Measurements from ENCODE around the gene ARMH3. TPM values are rescaled to one million over a fixed set of nuclear protein-coding genes. Genes with fewer than 3 reads are reported as not detected.
"Not testable (repeated sequence)": the region's sequence is repeated elsewhere in the genome, so short reads cannot be mapped to it uniquely, and the experiment has no call there.

Gene ARMH3
- total RNA-seq, 1 donor from 2014 or later = 6.6 TPM

- peak overlapping the region; percentile 89 for H3K4me3 ChIP-seq (ENCODE audit: low read depth, low read length)
- peak; percentile 10 for TF ChIP-seq CTCF (conservative IDR thresholded peaks at IDR 0.05; ENCODE audit: low read depth, low read length)
- DNase-seq (ENCODE audit: low read depth) = no peak
Observed at GRCh38 chr10:102065561-102066398, 9.8 kb upstream of the ARMH3 start.

GRCh38 chr10:102064868-102065560 is 9.0 kb upstream of the ARMH3 start, which contains the start of gene HPS6:
Gene HPS6 (plus strand): TSS chr10:102065349. CDS start chr10:102065475, 126 bp downstream.
- no peak for TF ChIP-seq CTCF (conservative IDR thresholded peaks at IDR 0.05; ENCODE audit: low read depth, low read length)
- no peak for DNase-seq (ENCODE audit: low read depth)
- peak within 1 kb of the TSS; percentile 89 for H3K4me3 ChIP-seq (ENCODE audit: low read depth, low read length)

GRCh38 chr10:102064503-102064867 is 8.5 kb upstream of the ARMH3 start:
- no peak for DNase-seq (ENCODE audit: low read depth)
- peak overlapping the region; percentile 89 for H3K4me3 ChIP-seq (ENCODE audit: low read depth, low read length)
- TF ChIP-seq CTCF (conservative IDR thresholded peaks at IDR 0.05; ENCODE audit: low read depth, low read length) = no peak

- DNase-seq (ENCODE audit: low read depth) = no peak
Observed at GRCh38 chr10:102059987-102060386, 4.0 kb upstream of the ARMH3 start.

GRCh38 chr10:102054881-102055646 is 909 bp downstream of the ARMH3 start:
- peak overlapping the region; percentile 69 for H3K4me3 ChIP-seq (ENCODE audit: low read depth, low read length)
- DNase-seq (ENCODE audit: low read depth) = not testable (repeated sequence)

More at GRCh38 chr10:102059987-102060386, 4.0 kb upstream of the ARMH3 start:
- H3K4me3 ChIP-seq (ENCODE audit: low read depth, low read length) = no peak overlapping the region
- no peak for TF ChIP-seq CTCF (conservative IDR thresholded peaks at IDR 0.05; ENCODE audit: low read depth, low read length)

GRCh38 chr10:102046095-102046494 is 9.9 kb downstream of the ARMH3 start:
- TF ChIP-seq CTCF (conservative IDR thresholded peaks at IDR 0.05; ENCODE audit: low read depth, low read length) = no peak
- no peak for DNase-seq (ENCODE audit: low read depth)
- H3K4me3 ChIP-seq (ENCODE audit: low read depth, low read length) = no peak overlapping the region

GRCh38 chr10:102045292-102045691 is 10.7 kb downstream of the ARMH3 start:
- no peak overlapping the region for H3K4me3 ChIP-seq (ENCODE audit: low read depth, low read length)
- no peak for DNase-seq (ENCODE audit: low read depth)
- TF ChIP-seq CTCF (conservative IDR thresholded peaks at IDR 0.05; ENCODE audit: low read depth, low read length) = no peak

Measured in epithelial cell of proximal tubule (primary cell).